CD4-positive, alpha-beta T cell treated with Interleukin-4 for 4 hours (primary cell): ENCODE measurements around the gene VARS2.
"Not testable (repeated sequence)": the region's sequence is repeated elsewhere in the genome, so short reads cannot be mapped to it uniquely, and the experiment has no call there.

Source experiments
- DNase-seq: peaks from one replicate; pipeline ENCODE4 v3.0.0-alpha.2; 2020

The VARS2 gene

GRCh38 chr6:30914076-30914853 lies at the start of gene VARS2:
Gene VARS2, plus strand, starts transcription at chr6:30914238. Its CDS starts 599 bp downstream, at chr6:30914837.
- DNase-seq, result peak; percentile 88

GRCh38 chr6:30864325-30864724 lies 49.7 kb upstream of the VARS2 start:
- DNase-seq, result no peak

GRCh38 chr6:30869241-30869749 lies 44.7 kb upstream of the VARS2 start:
- not testable (repeated sequence) for DNase-seq

GRCh38 chr6:30870546-30870945 lies 43.5 kb upstream of the VARS2 start:
- DNase-seq, result no peak

- DNase-seq, result no peak
Observed at GRCh38 chr6:30871592-30872183, 42.4 kb upstream of the VARS2 start.

GRCh38 chr6:30873137-30873640 lies 40.8 kb upstream of the VARS2 start:
- no peak for DNase-seq

GRCh38 chr6:30873795-30874194 lies 40.2 kb upstream of the VARS2 start:
- not testable (repeated sequence) for DNase-seq

GRCh38 chr6:30875244-30876038 lies 38.6 kb upstream of the VARS2 start:
- DNase-seq, result no peak

GRCh38 chr6:30876039-30876730 lies 37.9 kb upstream of the VARS2 start:
- DNase-seq, result no peak

GRCh38 chr6:30877419-30878262 lies 36.4 kb upstream of the VARS2 start:
- peak; percentile 75 for DNase-seq

- no peak for DNase-seq
Observed at GRCh38 chr6:30879684-30880427, 34.2 kb upstream of the VARS2 start.

- no peak for DNase-seq
Observed at GRCh38 chr6:30880698-30881252, 33.3 kb upstream of the VARS2 start.

GRCh38 chr6:30881392-30882203 lies 32.4 kb upstream of the VARS2 start:
- no peak for DNase-seq

- no peak for DNase-seq
Observed at GRCh38 chr6:30882204-30882758, 31.8 kb upstream of the VARS2 start.

- DNase-seq, result no peak
Observed at GRCh38 chr6:30882759-30883684, 31.0 kb upstream of the VARS2 start.

GRCh38 chr6:30883685-30884520 lies 30.1 kb upstream of the VARS2 start, which contains the start of gene DDR1:
Gene DDR1, plus strand, starts transcription at chr6:30884519. Its CDS starts 4,211 bp downstream, at chr6:30888730.
- DNase-seq, result peak; percentile 25
